PFSK-1 (cell line): Measurements from ENCODE around the gene LPIN2.

Source experiments
- FOXP2 ChIP-seq: optimal IDR thresholded peaks from 2 replicates; pipeline ENCODE3; 2011; ENCODE audit warnings: borderline replicate concordance, control low read depth, inconsistent platforms; ENCODE audit not compliant: insufficient read depth; ENCODE audit errors: extremely low read length, extremely low read depth
- POLR2AphosphoS5 ChIP-seq: IDR thresholded peaks from 2 replicates; pipeline ENCODE4 v1.6.1; 2012; ENCODE audit warnings: low read depth, mild to moderate bottlenecking, control low read depth, low read length, moderate library complexity
- REST ChIP-seq, 2 experiments: IDR thresholded peaks; 2 replicates each; pipeline versions ENCODE4 v1.6.1 to v1.8.0; 2011 to 2012; ENCODE audit warnings: low read depth in 2 of 2, low read length in 2 of 2, control low read depth in 1 of 2, inconsistent platforms in 1 of 2, mild to moderate bottlenecking in 1 of 2, moderate library complexity in 1 of 2; ENCODE audit not compliant: insufficient read depth in 1 of 2
- SIN3A ChIP-seq: IDR thresholded peaks from 2 replicates; pipeline ENCODE4 v1.6.1; 2012; ENCODE audit warnings: mild to moderate bottlenecking, low read length, moderate library complexity, borderline replicate concordance; ENCODE audit not compliant: insufficient read depth
- TAF1 ChIP-seq: IDR thresholded peaks from 2 replicates; pipeline ENCODE4 v1.6.1; 2012; ENCODE audit warnings: low read length, control low read depth, borderline replicate concordance; ENCODE audit not compliant: insufficient read depth

DNA sequence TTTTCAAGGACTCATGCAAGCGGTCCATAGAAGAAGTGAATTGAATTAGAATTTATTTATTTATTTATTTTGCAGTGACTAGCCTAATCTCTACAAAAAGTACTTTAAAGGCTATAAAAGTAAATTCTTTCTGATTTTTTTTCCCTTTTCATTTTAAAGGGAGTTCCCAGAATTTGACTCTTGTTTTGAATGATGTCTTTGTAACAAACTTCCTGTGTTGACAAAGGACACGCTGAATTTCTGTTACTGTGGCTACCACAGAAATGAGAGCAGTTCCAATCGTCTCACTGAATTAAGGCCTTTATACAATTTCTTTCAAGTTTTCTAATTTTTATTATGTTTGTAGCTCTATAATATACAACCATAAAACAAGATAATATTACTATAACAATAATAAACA, 46.3 kb upstream of the LPIN2 start:
- TF ChIP-seq REST (IDR thresholded peaks at IDR 0.05; ENCODE audit: insufficient read depth in 1 of 2, low read depth in 2 of 2, low read length in 2 of 2) (no peak), TAF1 (no peak), POLR2AphosphoS5 (no peak), SIN3A (no peak), FOXP2 (no peak)
